CD8-positive, alpha-beta memory T cell (primary cell): ENCODE data around the gene LYPD4. TPM values are rescaled to one million over a fixed set of nuclear protein-coding genes. Genes with fewer than 3 reads are reported as not detected.

Experiments
- CTCF ChIA-PET: fragments of 350-600 bp; sonication (Branson Sonifier 250); formaldehyde crosslinking; loops from one replicate; lab custom pipeline; 2021; ENCODE audit warnings: antibody characterized with exemption; lab: Charles Lee
- POLR2A ChIA-PET: fragments of 350-600 bp; sonication (Branson Sonifier 250); formaldehyde crosslinking; loops from one replicate; lab custom pipeline; 2021; ENCODE audit warnings: antibody characterized with exemption; lab: Charles Lee
- DNase-seq, 5 donors: peaks; one replicate each; pipeline versions ENCODE4 v3.0.0 to v3.0.0-alpha.2; 2020 to 2022; ENCODE audit warnings: mixed read lengths in 1 of 5
- H3K27ac ChIP-seq: one replicate; pipeline ENCODE4 v1.7.0; 2013; ENCODE audit warnings: low read depth, mild to moderate bottlenecking, low read length, moderate library complexity
- H3K27me3 ChIP-seq: 2 replicates; pipeline ENCODE4 v1.7.0; 2013; ENCODE audit warnings: low read length, mild to moderate bottlenecking; ENCODE audit not compliant: insufficient read depth, poor library complexity, severe bottlenecking
- H3K36me3 ChIP-seq: 2 replicates; pipeline ENCODE4 v1.7.0; 2013; ENCODE audit warnings: mild to moderate bottlenecking, low read length, moderate library complexity; ENCODE audit not compliant: insufficient read depth
- H3K4me1 ChIP-seq: 2 replicates; pipeline ENCODE4 v1.7.0; 2013; ENCODE audit warnings: mild to moderate bottlenecking, low read length, moderate library complexity; ENCODE audit not compliant: insufficient read depth
- H3K4me3 ChIP-seq: 2 replicates; pipeline ENCODE4 v1.7.0; 2013; ENCODE audit warnings: mild to moderate bottlenecking, low read length
- H3K9me3 ChIP-seq: 2 replicates; pipeline ENCODE4 v1.7.0; 2013; ENCODE audit warnings: mild to moderate bottlenecking, low read length
- H3K27ac Mint-ChIP-seq, 8 donors: one replicate each; pipeline ENCODE4 v1.8.0; 2020 to 2021; ENCODE audit warnings: mixed read lengths in 8 of 8, mild to moderate bottlenecking in 6 of 8, inconsistent platforms in 3 of 8, moderate library complexity in 3 of 8
- H3K27me3 Mint-ChIP-seq, 2 donors: one replicate each; pipeline ENCODE4 v1.8.0; 2020 to 2021; ENCODE audit warnings: mixed read lengths in 2 of 2, mild to moderate bottlenecking in 1 of 2, moderate library complexity in 1 of 2
- H3K36me3 Mint-ChIP-seq, 3 donors: one replicate each; pipeline ENCODE4 v1.8.0; 2020 to 2021; ENCODE audit warnings: mixed read lengths in 3 of 3, inconsistent platforms in 1 of 3, mild to moderate bottlenecking in 1 of 3
- H3K4me1 Mint-ChIP-seq, 3 donors: one replicate each; pipeline ENCODE4 v1.8.0; 2020 to 2021; ENCODE audit warnings: mixed read lengths in 3 of 3, inconsistent platforms in 1 of 3, mild to moderate bottlenecking in 1 of 3
- H3K4me3 Mint-ChIP-seq, 7 donors: one replicate each; pipeline ENCODE4 v1.8.0; 2020 to 2021; ENCODE audit warnings: mixed read lengths in 7 of 7, mild to moderate bottlenecking in 6 of 7, moderate library complexity in 4 of 7, inconsistent platforms in 2 of 7
- H3K9me3 Mint-ChIP-seq, 5 donors: one replicate each; pipeline ENCODE4 v1.8.0; 2020 to 2022; ENCODE audit warnings: mixed read lengths in 5 of 5, mild to moderate bottlenecking in 3 of 5, moderate library complexity in 2 of 5, inconsistent platforms in 1 of 5
- polyA plus RNA-seq: library from polyadenylated mRNA; unstranded; fragments of 300-500 nt; fragmentation: Illumina TruSeq; gene quantifications from one replicate; pipeline ENCODE4 v1.2.3, GENCODE V29; 2021
- total RNA-seq, 2 experiments: library from RNA; stranded (reverse); gene quantifications; one replicate each; pipeline ENCODE4 v1.2.3, GENCODE V29; 2021

LYPD4 gene
- total and polyA plus RNA-seq, 3 experiments from 2014 or later: not detected

DNA sequence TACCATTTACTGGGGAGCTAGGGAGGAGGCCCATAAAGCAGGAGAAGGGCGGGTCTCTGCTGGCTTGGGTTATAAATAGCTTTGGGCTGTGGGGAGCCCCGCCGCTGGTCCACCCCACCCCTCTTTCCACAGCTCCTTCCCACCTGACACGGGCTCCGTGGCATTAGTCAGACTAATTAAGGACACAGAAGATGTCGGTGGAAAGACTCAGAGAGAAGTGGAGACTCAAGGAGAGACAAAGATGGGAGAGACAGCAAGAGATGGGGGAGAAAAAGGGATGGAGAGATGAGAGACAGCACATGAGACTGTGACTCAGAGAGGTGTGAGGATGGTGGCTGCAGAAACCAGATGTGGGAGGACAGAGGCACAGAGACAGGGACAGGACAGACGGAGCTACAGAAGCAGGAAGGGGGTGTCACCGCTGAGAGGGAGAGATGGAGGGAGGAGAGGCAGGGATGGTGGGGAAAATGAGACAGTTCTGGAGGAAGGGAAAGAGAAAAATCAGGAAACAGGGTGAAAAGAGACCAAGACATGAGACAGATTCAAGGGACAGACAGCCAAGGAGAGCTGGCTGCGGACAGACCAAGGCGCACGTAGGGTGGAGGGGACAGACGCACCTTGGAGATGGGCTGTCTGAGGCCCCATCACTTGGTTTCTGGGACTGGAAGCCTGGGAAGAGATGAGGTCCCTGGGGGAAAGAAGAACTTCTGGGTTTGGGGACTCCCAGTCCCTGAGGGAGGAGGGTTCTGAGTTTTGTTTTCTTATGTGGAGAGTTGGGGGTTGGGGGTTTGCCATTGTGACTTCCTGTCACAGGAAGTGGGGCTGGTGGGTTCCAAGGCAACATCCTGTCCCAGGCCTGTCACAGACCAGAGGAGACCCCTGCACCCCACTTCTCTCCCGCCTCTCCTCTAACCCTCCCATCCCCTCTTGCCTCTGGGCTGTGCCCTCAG lies 42.6 kb upstream of the LYPD4 start:
- Mint-ChIP-seq H3K27me3 (peaks cover 0 to 2% of the 10 kb centered on the region in 2 donors), H3K4me1 (peaks cover 59 to 70% (median 60%) of the 10 kb centered on the region in 3 donors), H3K9me3 (no peaks in the 10 kb centered on the region), H3K36me3 (peaks cover 13 to 81% (median 18%) of the 10 kb centered on the region in 3 donors), H3K27ac (peak overlapping the region; percentile 81 to 99 (median 97)), H3K4me3 (peak overlapping the region; percentile 85 to 99 (median 94))
- Histone ChIP-seq H3K4me1 (peaks cover 67% of the 10 kb centered on the region), H3K9me3 (no peaks in the 10 kb centered on the region), H3K4me3 (peak overlapping the region; percentile 92), H3K27ac (peak overlapping the region; percentile 89), H3K27me3 (no peaks in the 10 kb centered on the region), H3K36me3 (peaks cover 29% of the 10 kb centered on the region)
- ChIA-PET POLR2A (interaction anchor here (0.7 to 10.3 kb wide), 14 partner anchors 9 to 72 kb away, joined by 3 to 190 read pairs (median 7); partner anchors contain the start of genes CD79A, RABAC1 and RPS19), CTCF (interaction anchor here (1.1 to 13.0 kb wide), 9 partner anchors 16 to 64 kb away, joined by 4 to 227 read pairs (median 7); partner anchors contain the start of genes CD79A and RPS19)
- DNase-seq: peak; percentile 61 to 95 (median 89)

GRCh38 chr19:41883821-41884733 lies 39.6 kb upstream of the LYPD4 start:
- H3K27me3 Mint-ChIP-seq: peaks cover 0 to 2% of the 10 kb centered on the region in 2 donors
- peak overlapping the region; percentile 91 to 98 (median 97) for H3K27ac Mint-ChIP-seq
- H3K4me1 ChIP-seq: peaks cover 62% of the 10 kb centered on the region
- peaks cover 54 to 65% (median 57%) of the 10 kb centered on the region in 3 donors for H3K4me1 Mint-ChIP-seq
- no peaks in the 10 kb centered on the region for H3K27me3 ChIP-seq
- H3K4me3 Mint-ChIP-seq: peak overlapping the region; percentile 85 to 99 (median 94)
- H3K9me3 ChIP-seq: no peaks in the 10 kb centered on the region
- peaks cover 8 to 54% (median 9%) of the 10 kb centered on the region in 3 donors for H3K36me3 Mint-ChIP-seq
- peak overlapping the region; percentile 100 for H3K4me3 ChIP-seq
- ChIA-PET CTCF (interaction anchor here (0.8 to 13.0 kb wide), 6 partner anchors 14 to 68 kb away, joined by 3 to 227 read pairs (median 5); partner anchors contain the start of genes CD79A and RPS19), POLR2A (interaction anchor here (0.6 to 10.3 kb wide), 7 partner anchors 10 to 61 kb away, joined by 3 to 190 read pairs (median 6); partner anchors contain the start of genes CD79A and RPS19)
- peak overlapping the region; percentile 90 for H3K27ac ChIP-seq
- H3K36me3 ChIP-seq: peaks cover 7% of the 10 kb centered on the region
- DNase-seq: peak; percentile 72 to 91 (median 83)
- no peaks in the 10 kb centered on the region for H3K9me3 Mint-ChIP-seq

DNA sequence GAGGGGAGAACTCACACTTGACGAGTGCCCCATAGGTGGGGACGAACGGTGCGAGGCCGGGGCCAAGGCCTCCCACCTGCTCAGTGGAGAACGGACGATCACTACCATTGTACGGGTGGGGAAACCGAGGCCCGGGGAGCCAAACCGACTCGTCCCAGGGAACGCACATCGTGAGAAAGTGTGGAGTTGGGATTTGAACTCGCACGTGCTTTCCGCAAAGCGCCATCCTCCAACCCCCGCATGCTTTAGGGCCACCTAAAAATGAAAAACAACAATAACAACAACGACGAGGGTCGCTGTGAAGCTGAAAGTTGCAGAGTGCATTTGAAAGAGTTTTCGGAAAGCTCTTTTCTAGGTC lies 39.0 kb upstream of the LYPD4 start:
- Mint-ChIP-seq H3K36me3 (peaks cover 7 to 49% (median 8%) of the 10 kb centered on the region in 3 donors), H3K27ac (peak overlapping the region; percentile 91 to 98 (median 97)), H3K4me1 (peaks cover 48 to 65% (median 54%) of the 10 kb centered on the region in 3 donors), H3K27me3 (peaks cover 0 to 2% of the 10 kb centered on the region in 2 donors), H3K9me3 (no peaks in the 10 kb centered on the region), H3K4me3 (peak overlapping the region; percentile 85 to 99 (median 94))
- Histone ChIP-seq H3K4me1 (peaks cover 62% of the 10 kb centered on the region), H3K4me3 (peak overlapping the region; percentile 100), H3K27me3 (no peaks in the 10 kb centered on the region), H3K36me3 (peaks cover 4% of the 10 kb centered on the region), H3K9me3 (no peaks in the 10 kb centered on the region), H3K27ac (peak overlapping the region; percentile 90)
- ChIA-PET CTCF (interaction anchor here (0.8 to 13.0 kb wide), 5 partner anchors 13 to 68 kb away, joined by 3 to 227 read pairs (median 5); partner anchors contain the start of genes CD79A and RPS19), POLR2A (interaction anchor here (0.9 to 10.3 kb wide), 5 partner anchors 10 to 62 kb away, joined by 3 to 190 read pairs (median 6); partner anchors contain the start of genes CD79A and RPS19)
- DNase-seq: no peak

GRCh38 chr19:41882568-41883462 lies 38.3 kb upstream of the LYPD4 start, which contains the start of gene ARHGEF1:
Gene ARHGEF1, plus strand, starts transcription at chr19:41883184. Its CDS starts 4,899 bp downstream, at chr19:41888083.
- H3K27me3 ChIP-seq: no peaks in the 10 kb centered on the region
- Mint-ChIP-seq H3K4me1 (peaks cover 43 to 65% (median 55%) of the 10 kb centered on the region in 3 donors), H3K4me3 (peak within 1 kb of the TSS; percentile 92 to 99 (median 97)), H3K27ac (peak within 1 kb of the TSS; percentile 92 to 99 (median 98)), H3K27me3 (peaks cover 0 to 2% of the 10 kb centered on the region in 2 donors), H3K36me3 (peaks cover 4 to 43% (median 4%) of the 10 kb centered on the region in 3 donors), H3K9me3 (no peaks in the 10 kb centered on the region)
- POLR2A ChIA-PET: interaction anchor here (0.9 to 10.3 kb wide), 7 partner anchors 9 to 63 kb away, joined by 3 to 190 read pairs (median 6); partner anchors contain the start of genes CD79A and RPS19
- CTCF ChIA-PET: interaction anchor here (8.9 to 13.0 kb wide), 2 partner anchors 13 to 23 kb away, joined by 85 to 227 read pairs; partner anchors contain the start of genes CD79A and RPS19
- peak within 1 kb of the TSS; percentile 100 for H3K4me3 ChIP-seq
- peaks cover 4% of the 10 kb centered on the region for H3K36me3 ChIP-seq
- H3K27ac ChIP-seq: peak within 1 kb of the TSS; percentile 90
- peaks cover 62% of the 10 kb centered on the region for H3K4me1 ChIP-seq
- no peaks in the 10 kb centered on the region for H3K9me3 ChIP-seq
- DNase-seq: peak; percentile 52 to 74 (median 56)

GRCh38 chr19:41880329-41880708 lies 35.8 kb upstream of the LYPD4 start:
- Mint-ChIP-seq H3K27ac (peak overlapping the region; percentile 68 to 99 (median 91)), H3K27me3 (no peaks in the 10 kb centered on the region), H3K4me3 (peak overlapping the region in 4 of 7 donors; percentile 47 to 84 (median 68)), H3K4me1 (peaks cover 53 to 74% (median 60%) of the 10 kb centered on the region in 3 donors), H3K36me3 (peaks cover 0 to 23% (median 1%) of the 10 kb centered on the region in 3 donors), H3K9me3 (no peaks in the 10 kb centered on the region)
- Histone ChIP-seq H3K27ac (no peak overlapping the region), H3K27me3 (no peaks in the 10 kb centered on the region), H3K36me3 (no peaks in the 10 kb centered on the region), H3K4me3 (no peak overlapping the region), H3K9me3 (no peaks in the 10 kb centered on the region), H3K4me1 (peaks cover 74% of the 10 kb centered on the region)
- ChIA-PET CTCF (interaction anchor here (1.1 to 13.0 kb wide), 2 partner anchors 10 to 21 kb away, joined by 4 to 227 read pairs; partner anchors contain the start of genes CD79A and RPS19), POLR2A (interaction anchor here (0.6 kb wide), 1 partner anchor 91 kb away, joined by 3 read pairs; no protein-coding TSS in a partner anchor)
- no peak for DNase-seq

GRCh38 chr19:41879670-41880328 lies 35.3 kb upstream of the LYPD4 start:
- no peaks in the 10 kb centered on the region for H3K36me3 ChIP-seq
- H3K9me3 ChIP-seq: no peaks in the 10 kb centered on the region
- ChIA-PET CTCF (interaction anchor here (1.1 kb wide), 1 partner anchor 20 kb away, joined by 4 read pairs; the partner anchor contains the start of gene RPS19), POLR2A (interaction anchor here (0.6 kb wide), 1 partner anchor 90 kb away, joined by 3 read pairs; no protein-coding TSS in a partner anchor)
- no peaks in the 10 kb centered on the region for H3K27me3 ChIP-seq
- Mint-ChIP-seq H3K9me3 (no peaks in the 10 kb centered on the region), H3K4me1 (peaks cover 50 to 72% (median 58%) of the 10 kb centered on the region in 3 donors), H3K4me3 (peak overlapping the region in 4 of 7 donors; percentile 47 to 84 (median 68)), H3K27me3 (no peaks in the 10 kb centered on the region), H3K27ac (peak overlapping the region; percentile 68 to 99 (median 87)), H3K36me3 (peaks cover 0 to 18% (median 0%) of the 10 kb centered on the region in 3 donors)
- H3K4me3 ChIP-seq: no peak overlapping the region
- H3K27ac ChIP-seq: no peak overlapping the region
- peaks cover 76% of the 10 kb centered on the region for H3K4me1 ChIP-seq
- DNase-seq: no peak
